HFF-Myc (cell line): Measurements from ENCODE around the gene SMAD6.

Experiments used
- DNase-seq: peaks from one replicate; pipeline ENCODE4 v3.0.0-alpha.2; 2011; ENCODE audit warnings: low read depth; ENCODE audit errors: extremely low read depth
- H3K4me3 ChIP-seq: replicated peaks from 2 replicates; pipeline ENCODE4 v1.5.1; 2011; ENCODE audit warnings: low read depth, mild to moderate bottlenecking, control low read depth, low read length
- CTCF ChIP-seq: IDR thresholded peaks from 2 replicates; pipeline ENCODE4 v1.5.1; 2012; ENCODE audit warnings: mild to moderate bottlenecking, low read depth, low read length, control low read depth; ENCODE audit errors: missing control alignments

The SMAD6 gene

DNA sequence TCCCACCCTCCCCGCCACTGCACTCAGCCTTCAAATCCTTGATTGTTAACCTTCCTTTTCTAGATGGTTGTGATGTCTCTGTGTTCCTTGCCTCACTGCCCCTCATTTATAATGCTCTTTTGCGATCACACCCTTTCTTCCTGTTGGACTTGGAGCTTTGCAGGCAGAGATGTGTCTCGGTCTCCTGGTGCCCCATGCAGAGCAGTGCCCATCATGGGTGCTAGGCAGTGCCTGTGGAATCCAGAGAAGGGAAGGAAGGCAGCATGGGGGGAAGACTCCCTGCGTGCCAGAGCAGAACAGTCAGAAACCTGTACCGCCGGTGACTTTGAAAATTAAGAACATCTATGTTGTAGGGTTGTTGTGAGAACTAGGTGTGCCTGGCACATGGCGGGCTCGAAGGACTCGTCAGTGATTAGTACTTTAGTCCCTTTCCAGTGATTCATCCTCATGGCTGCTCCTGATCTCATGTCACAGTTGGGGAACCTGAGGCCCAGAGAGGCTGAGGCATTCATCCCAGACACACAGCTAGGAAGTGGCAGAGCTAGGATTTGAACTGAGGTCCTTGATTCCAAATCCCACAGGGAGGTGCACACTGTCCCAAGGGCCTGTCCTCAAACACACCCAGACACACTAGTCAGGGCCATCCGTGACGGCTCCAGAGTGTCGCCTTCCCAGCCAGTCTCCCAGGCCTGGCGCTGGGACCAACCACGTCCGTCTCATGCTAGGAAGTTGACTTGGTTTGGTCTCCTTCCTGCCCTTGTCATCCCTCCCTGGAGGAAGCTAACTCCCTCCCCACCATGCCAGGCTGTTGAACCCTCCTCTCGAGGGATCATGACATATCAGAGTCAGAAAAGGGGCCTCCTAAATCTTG, 58.3 kb downstream of the SMAD6 start:
- no peak for DNase-seq
- TF ChIP-seq CTCF: no peak
- no peak overlapping the region for H3K4me3 ChIP-seq

GRCh38 chr15:66760968-66761725, 59.1 kb downstream of the SMAD6 start:
- TF ChIP-seq CTCF: no peak
- no peak overlapping the region for H3K4me3 ChIP-seq
- no peak for DNase-seq

DNA sequence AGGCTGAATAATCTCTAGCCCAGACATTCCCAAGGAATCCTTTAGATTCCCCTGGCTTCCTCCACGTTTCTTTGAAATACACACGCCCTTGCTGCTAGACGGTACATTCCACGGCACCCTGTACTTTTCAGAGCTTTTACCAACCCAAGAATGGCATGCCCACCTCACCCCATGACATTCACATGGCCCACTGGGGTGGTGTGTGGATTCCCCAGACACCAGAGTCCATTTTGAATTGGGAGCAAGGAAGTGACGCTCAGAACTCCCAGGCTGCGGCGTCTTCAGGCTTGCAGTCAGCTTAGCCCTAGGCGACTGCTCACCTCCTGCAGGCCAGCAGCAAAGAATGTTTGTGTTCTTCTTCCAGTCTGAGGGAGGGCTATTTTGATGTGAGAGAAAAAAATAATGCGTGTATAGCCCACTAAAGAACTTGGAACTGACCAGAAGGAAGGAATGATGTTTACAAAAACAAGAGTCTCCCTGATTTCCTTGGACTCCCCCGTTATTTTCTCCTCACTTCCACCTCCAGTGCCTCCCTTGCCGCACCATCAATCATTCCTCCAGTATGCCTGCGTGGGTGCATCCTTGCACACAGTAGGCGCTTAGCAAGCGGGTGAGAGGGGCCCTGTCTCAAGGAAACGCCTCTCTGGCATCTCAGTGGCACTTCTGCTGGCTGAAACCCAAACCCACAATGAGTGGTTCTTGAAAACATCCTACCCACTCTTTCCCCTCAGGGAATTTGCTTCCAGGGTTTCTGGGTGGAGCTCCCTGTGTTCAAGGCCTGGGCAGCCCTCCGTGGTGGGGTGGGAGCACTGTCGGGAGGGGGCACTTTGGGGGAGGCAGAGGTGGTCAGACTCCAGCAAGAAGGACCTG, 59.9 kb downstream of the SMAD6 start:
- TF ChIP-seq CTCF: no peak
- H3K4me3 ChIP-seq: no peak overlapping the region
- DNase-seq: no peak

DNA sequence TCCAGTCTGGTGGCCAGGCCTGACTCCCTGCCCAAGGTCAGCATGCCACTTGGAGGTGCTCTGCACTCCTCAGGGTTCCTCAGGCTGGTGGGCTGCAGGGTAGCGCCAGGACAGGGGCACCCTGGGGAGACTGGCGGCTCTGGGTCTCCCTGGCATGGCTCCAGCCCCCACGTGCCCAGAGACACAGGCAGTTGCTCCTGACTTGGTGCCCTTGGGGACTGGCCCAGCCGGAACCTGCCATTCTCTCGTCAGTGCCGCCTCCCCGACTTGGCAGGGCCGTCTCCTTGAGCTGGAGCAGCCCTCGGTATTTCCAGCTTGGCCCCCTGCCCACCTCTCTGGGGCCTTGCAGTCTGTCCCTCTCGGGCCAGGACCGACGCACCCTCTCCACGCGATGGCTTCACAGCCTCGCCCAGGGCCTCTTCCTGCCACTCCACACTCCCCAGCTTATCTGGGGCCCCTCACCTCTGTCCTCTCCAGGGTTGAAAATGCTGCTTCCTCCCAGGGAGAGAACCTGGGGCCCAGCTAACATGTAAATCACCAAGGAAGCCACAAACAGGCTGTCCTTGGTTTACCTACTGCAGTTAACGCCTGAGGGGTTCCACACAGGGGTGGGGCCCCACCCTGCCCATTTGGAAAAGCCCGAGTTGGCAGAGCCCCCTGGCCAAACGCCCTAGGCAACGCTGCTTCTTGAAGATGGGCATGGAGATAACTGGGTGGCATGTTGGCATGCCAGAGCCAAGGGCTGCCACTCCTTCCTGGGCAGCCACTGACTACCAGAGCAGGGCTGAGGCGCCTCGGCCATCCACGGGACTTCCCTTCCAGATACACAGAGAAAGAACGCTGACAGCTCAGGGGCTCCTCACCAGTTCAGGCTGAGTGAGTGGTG, 61.4 kb downstream of the SMAD6 start:
- no peak for TF ChIP-seq CTCF
- DNase-seq: no peak
- no peak overlapping the region for H3K4me3 ChIP-seq

GRCh38 chr15:66764072-66764786, 62.2 kb downstream of the SMAD6 start:
- no peak for TF ChIP-seq CTCF
- H3K4me3 ChIP-seq: no peak overlapping the region
- no peak for DNase-seq
